ENCODE results near the gene TTYH2.

DNA sequence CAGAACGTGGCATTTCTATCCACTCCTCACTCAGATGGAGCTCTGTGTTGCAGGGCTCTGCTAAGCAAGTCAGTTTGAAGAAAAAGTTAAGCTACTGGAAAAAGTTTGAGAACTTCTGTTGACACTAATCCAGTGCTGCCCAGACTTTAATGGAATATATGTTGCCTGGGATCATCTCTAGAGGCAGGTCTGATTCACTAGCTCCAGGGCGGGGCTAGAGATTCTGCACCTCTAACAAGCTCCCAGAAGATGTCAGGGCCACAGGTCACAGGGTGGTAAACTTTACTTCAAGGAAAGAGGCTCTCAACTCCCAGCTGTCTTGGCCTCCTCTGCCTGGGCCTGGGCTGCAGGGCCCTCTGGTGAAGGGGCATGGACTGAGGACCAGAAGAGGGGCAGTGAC, 6.8 kb downstream of the TTYH2 start:
- TF ChIP-seq, protein P1, sequence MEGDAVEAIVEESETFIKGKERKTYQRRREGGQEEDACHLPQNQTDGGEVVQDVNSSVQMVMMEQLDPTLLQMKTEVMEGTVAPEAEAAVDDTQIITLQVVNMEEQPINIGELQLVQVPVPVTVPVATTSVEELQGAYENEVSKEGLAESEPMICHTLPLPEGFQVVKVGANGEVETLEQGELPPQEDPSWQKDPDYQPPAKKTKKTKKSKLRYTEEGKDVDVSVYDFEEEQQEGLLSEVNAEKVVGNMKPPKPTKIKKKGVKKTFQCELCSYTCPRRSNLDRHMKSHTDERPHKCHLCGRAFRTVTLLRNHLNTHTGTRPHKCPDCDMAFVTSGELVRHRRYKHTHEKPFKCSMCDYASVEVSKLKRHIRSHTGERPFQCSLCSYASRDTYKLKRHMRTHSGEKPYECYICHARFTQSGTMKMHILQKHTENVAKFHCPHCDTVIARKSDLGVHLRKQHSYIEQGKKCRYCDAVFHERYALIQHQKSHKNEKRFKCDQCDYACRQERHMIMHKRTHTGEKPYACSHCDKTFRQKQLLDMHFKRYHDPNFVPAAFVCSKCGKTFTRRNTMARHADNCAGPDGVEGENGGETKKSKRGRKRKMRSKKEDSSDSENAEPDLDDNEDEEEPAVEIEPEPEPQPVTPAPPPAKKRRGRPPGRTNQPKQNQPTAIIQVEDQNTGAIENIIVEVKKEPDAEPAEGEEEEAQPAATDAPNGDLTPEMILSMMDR (IDR thresholded peaks at IDR 0.05) = no peak
- no peak for TF ChIP-seq POLR2A (IDR thresholded peaks at IDR 0.05)

All from breast epithelium (tissue), 3 donors.